Measurements from ENCODE around the gene TMEM60. TPM values are rescaled to one million over a fixed set of nuclear protein-coding genes. Genes with fewer than 3 reads are reported as not detected.

TMEM60 gene
- total RNA-seq, 2 experiments from 2014 or later, result 9.2 to 9.8 TPM

Other genes starting within 250 kb of the TMEM60 start
- gene RSBN1L, start 102.0 kb downstream of the TMEM60 start, total RNA-seq, result 10 to 100 TPM; 21.7 to 21.8 TPM
- 10 to 100 TPM; 21.6 to 23.8 TPM for gene PHTF2, start 339 bp upstream of the TMEM60 start, total RNA-seq